Lung (tissue), 12 donors: ENCODE measurements around the gene MICA. TPM values are rescaled to one million over a fixed set of nuclear protein-coding genes. Genes with fewer than 3 reads are reported as not detected.

Source experiments
- ATAC-seq: fragments of 200-7000 bp; cut with Tn5 transposase; one replicate; pipeline ENCODE4 v1.9.1; 2020; ENCODE audit warnings: moderate number of reproducible peaks; ENCODE audit not compliant: insufficient read depth, low FRiP score
- DNase-seq, 3 donors: peaks; one replicate each; pipeline ENCODE4 v3.0.0-alpha.2; 2013 to 2017
- H3K27ac ChIP-seq, 2 donors: one replicate each; pipeline ENCODE4 v1.5.1; 2013; ENCODE audit warnings: mild to moderate bottlenecking in 2 of 2, moderate library complexity in 2 of 2, control low read depth in 1 of 2, inconsistent platforms in 1 of 2, low read depth in 1 of 2, low read length in 1 of 2
- H3K27me3 ChIP-seq, 3 donors: one replicate each; pipeline ENCODE4 v1.5.1; 2013; ENCODE audit warnings: low read length in 2 of 3; ENCODE audit not compliant: control insufficient read depth in 3 of 3, insufficient read depth in 3 of 3
- H3K36me3 ChIP-seq, 4 donors: one replicate each; pipeline ENCODE4 v1.5.1; 2013; ENCODE audit warnings: low read length in 4 of 4, mild to moderate bottlenecking in 1 of 4, moderate library complexity in 1 of 4; ENCODE audit not compliant: control insufficient read depth in 4 of 4, insufficient read depth in 4 of 4
- H3K4me1 ChIP-seq, 5 donors: one replicate each; pipeline ENCODE4 v1.5.1; 2013; ENCODE audit warnings: low read length in 5 of 5, mild to moderate bottlenecking in 2 of 5, moderate library complexity in 1 of 5; ENCODE audit not compliant: control insufficient read depth in 5 of 5, insufficient read depth in 5 of 5
- H3K4me3 ChIP-seq: one replicate; pipeline ENCODE4 v1.5.1; 2013; ENCODE audit warnings: mild to moderate bottlenecking, control low read depth, moderate library complexity
- H3K9ac ChIP-seq, 2 donors: one replicate each; pipeline ENCODE4 v1.5.1; 2013; ENCODE audit warnings: low read length in 2 of 2, control low read depth in 1 of 2; ENCODE audit not compliant: insufficient read depth in 1 of 2
- H3K9me3 ChIP-seq, 4 donors: one replicate each; pipeline ENCODE4 v1.5.1; 2013; ENCODE audit warnings: low read length in 3 of 4, mild to moderate bottlenecking in 1 of 4, moderate library complexity in 1 of 4; ENCODE audit not compliant: control insufficient read depth in 4 of 4, insufficient read depth in 3 of 4
- CTCF ChIP-seq: IDR thresholded peaks from 2 replicates; pipeline ENCODE4 v1.5.1; 2012; ENCODE audit warnings: mild to moderate bottlenecking; ENCODE audit errors: control extremely low read depth, extremely low read depth
- WGBS, 2 donors: extraction: QIAGEN DNeasy Blood & Tissue Kit; methylation state at CpG; one replicate each; pipeline ENCODE4 v1.1.7; 2013; 5-methylcytosine and 5-hydroxymethylcytosine counted together
- polyA plus RNA-seq, 2 donors: library from polyadenylated mRNA; stranded (reverse); fragments of 200-250 nt; gene quantifications; one replicate each; pipeline ENCODE4 v1.2.1, GENCODE V29; 2013
- total RNA-seq, 2 donors: library from RNA; depleted of rRNA in 1 of 2; stranded (reverse); fragments of >200 nt in 1 of 2; gene quantifications; one replicate each; pipeline ENCODE4 v1.2.1, GENCODE V29; 2014 to 2021
- donor health status: control.
- donor health status: control.
- donor health status: Bipolar disorder and iron deficiency.
- donor health status: healthy.
- donor health status: DM: yes; HTN: yes; CAD: no.

The MICA gene
- total and polyA plus RNA-seq, 4 donors, result 16.5 to 48.2 (median 27.8) TPM

GRCh38 chr6:31377029-31377428 lies 26.4 kb upstream of the MICA start:
- Histone ChIP-seq H3K27ac (no peak overlapping the region), H3K9ac (no peak overlapping the region), H3K36me3 (no peaks in the 10 kb centered on the region), H3K4me1 (peaks cover 0 to 3% (median 0%) of the 10 kb centered on the region in 5 donors), H3K27me3 (peaks cover 0 to 18% (median 6%) of the 10 kb centered on the region in 3 donors), H3K9me3 (no peaks in the 10 kb centered on the region), H3K4me3 (no peak overlapping the region)
- ATAC-seq (no peak), DNase-seq (no peak)
- no peak for TF ChIP-seq CTCF
- WGBS, 2 donors, result 30 to 41% methylated on average over 4 of the region's 4 CpGs

GRCh38 chr6:31378062-31378720 lies 25.2 kb upstream of the MICA start:
- no peaks in the 10 kb centered on the region for H3K36me3 ChIP-seq
- H3K27ac ChIP-seq, result no peak overlapping the region
- TF ChIP-seq CTCF, result no peak
- ATAC-seq (no peak), DNase-seq (no peak)
- 59 to 65% methylated on average over 9 of the region's 9 CpGs for WGBS, 2 donors
- H3K4me3 ChIP-seq, result no peak overlapping the region
- H3K4me1 ChIP-seq, result peaks cover 0 to 3% (median 0%) of the 10 kb centered on the region in 5 donors
- H3K9ac ChIP-seq, result no peak overlapping the region
- H3K27me3 ChIP-seq, result peaks cover 0 to 18% (median 6%) of the 10 kb centered on the region in 3 donors
- H3K9me3 ChIP-seq, result no peaks in the 10 kb centered on the region

GRCh38 chr6:31378721-31379103 lies 24.7 kb upstream of the MICA start:
- DNase-seq (no peak), ATAC-seq (no peak)
- peaks cover 0 to 3% (median 0%) of the 10 kb centered on the region in 5 donors for H3K4me1 ChIP-seq
- WGBS, 2 donors, result 68 to 72% methylated on average over 6 of the region's 6 CpGs
- no peak overlapping the region for H3K9ac ChIP-seq
- no peak overlapping the region for H3K27ac ChIP-seq
- no peaks in the 10 kb centered on the region for H3K9me3 ChIP-seq
- no peak overlapping the region for H3K4me3 ChIP-seq
- no peaks in the 10 kb centered on the region for H3K36me3 ChIP-seq
- H3K27me3 ChIP-seq, result peaks cover 0 to 18% (median 6%) of the 10 kb centered on the region in 3 donors
- TF ChIP-seq CTCF, result no peak

- WGBS, 2 donors, result 46 to 48% methylated on average over 10 of the region's 10 CpGs
- H3K27me3 ChIP-seq, result peaks cover 0 to 18% (median 6%) of the 10 kb centered on the region in 3 donors
- ATAC-seq (no peak), DNase-seq (no peak)
- H3K9me3 ChIP-seq, result no peaks in the 10 kb centered on the region
- no peak for TF ChIP-seq CTCF
- H3K4me3 ChIP-seq, result no peak overlapping the region
- H3K9ac ChIP-seq, result no peak overlapping the region
- H3K36me3 ChIP-seq, result no peaks in the 10 kb centered on the region
- no peak overlapping the region for H3K27ac ChIP-seq
- peaks cover 0 to 3% (median 0%) of the 10 kb centered on the region in 5 donors for H3K4me1 ChIP-seq
These were observed 23.5 kb upstream of the MICA start for GRCh38 chr6:31379850-31380249.
